HEK293 (cell line): ENCODE results near the gene SS18.
"Not testable (repeated sequence)": the region's sequence is repeated elsewhere in the genome, so short reads cannot be mapped to it uniquely, and the experiment has no call there.

Source experiments
- CTCF ChIA-PET: fragments of 350-600 bp; formaldehyde crosslinking; extraction: SDS; loops from one replicate; lab custom pipeline; 2021; ENCODE audit warnings: antibody characterized with exemption; lab: Yijun Ruan, JAX
- POLR2A ChIA-PET: fragments of 300-600 bp; formaldehyde crosslinking; extraction: SDS; loops from one replicate; lab custom pipeline; 2020; ENCODE audit warnings: antibody characterized with exemption, inconsistent platforms; lab: Yijun Ruan, JAX
- H3K27ac ChIP-seq: fragments of 200-500 bp; sonication (Bioruptor generic); 2 replicates; pipeline ENCODE4 v1.5.1; 2014; ENCODE audit warnings: low read depth, low read length, control low read depth, inconsistent platforms; ENCODE audit errors: extremely low read depth
- H3K36me3 ChIP-seq, 2 experiments: fragments of 200-500 bp in 1 of 2; sonication (Bioruptor generic) in 1 of 2; 1 replicate in 1 of 2; 2 replicates in 1 of 2; pipeline ENCODE4 v1.5.1; 2014 to 2017; ENCODE audit warnings: inconsistent platforms in 2 of 2, low read length in 2 of 2; ENCODE audit not compliant: control insufficient read depth in 2 of 2, insufficient read depth in 1 of 2
- H3K4me1 ChIP-seq: fragments of 200-500 bp; sonication (Bioruptor generic); 2 replicates; pipeline ENCODE4 v1.5.1; 2014; ENCODE audit warnings: mild to moderate bottlenecking, low read length, inconsistent platforms; ENCODE audit not compliant: control insufficient read depth, insufficient read depth
- H3K4me3 ChIP-seq: 2 replicates; pipeline ENCODE4 v1.5.1; 2011; ENCODE audit warnings: low read depth, mild to moderate bottlenecking, control low read depth, low read length, moderate library complexity
- H3K9me3 ChIP-seq: fragments of 200-500 bp; sonication (Bioruptor generic); 2 replicates; pipeline ENCODE4 v1.5.1; 2014; ENCODE audit warnings: low read depth, low read length, inconsistent platforms; ENCODE audit not compliant: control insufficient read depth, insufficient read depth
- FEZF1 ChIP-seq: fragments of 450-650 bp; formaldehyde crosslinking; IDR thresholded peaks from 2 replicates; pipeline ENCODE4 v1.5.1; 2016; ENCODE audit warnings: missing biosample characterization, missing genetic modification characterization
- HOXA7 ChIP-seq: sonication (generic); formaldehyde crosslinking; IDR thresholded peaks from 2 replicates; pipeline ENCODE4 v1.8.1; 2022; ENCODE audit warnings: missing genetic modification reagents, borderline replicate concordance
- HOXC10 ChIP-seq: sonication (generic); formaldehyde crosslinking; IDR thresholded peaks from 2 replicates; pipeline ENCODE4 v1.8.1; 2023; ENCODE audit warnings: mild to moderate bottlenecking, missing genetic modification reagents
- OSR2 ChIP-seq: fragments of 450-650 bp; formaldehyde crosslinking; IDR thresholded peaks from 2 replicates; pipeline ENCODE4 v1.5.1; 2016; ENCODE audit warnings: missing biosample characterization, missing genetic modification characterization
- SP3 ChIP-seq: fragments of 450-650 bp; formaldehyde crosslinking; IDR thresholded peaks from 2 replicates; pipeline ENCODE4 v1.5.1; 2016; ENCODE audit warnings: missing biosample characterization, missing genetic modification characterization
- YY1 ChIP-seq: fragments of 450-650 bp; formaldehyde crosslinking; IDR thresholded peaks from 2 replicates; pipeline ENCODE4 v1.5.1; 2018; ENCODE audit warnings: missing biosample characterization, missing genetic modification characterization
- ZBTB8A ChIP-seq: fragments of 450-650 bp; formaldehyde crosslinking; IDR thresholded peaks from 2 replicates; pipeline ENCODE4 v1.5.1; 2016; ENCODE audit warnings: missing biosample characterization, missing genetic modification characterization
- ZFP37 ChIP-seq: fragments of 450-650 bp; formaldehyde crosslinking; IDR thresholded peaks from 2 replicates; pipeline ENCODE4 v1.5.1; 2016; ENCODE audit warnings: missing biosample characterization, missing genetic modification characterization
- ZNF174 ChIP-seq: fragments of 450-650 bp; formaldehyde crosslinking; IDR thresholded peaks from 2 replicates; pipeline ENCODE4 v1.5.0; 2017; ENCODE audit warnings: missing biosample characterization, mild to moderate bottlenecking, missing genetic modification characterization
- ZNF221 ChIP-seq: fragments of 450-650 bp; formaldehyde crosslinking; IDR thresholded peaks from 2 replicates; pipeline ENCODE4 v1.5.1; 2017; ENCODE audit warnings: missing biosample characterization, missing genetic modification characterization, borderline replicate concordance
- ZNF248 ChIP-seq: fragments of 450-650 bp; formaldehyde crosslinking; IDR thresholded peaks from 2 replicates; pipeline ENCODE4 v1.5.1; 2017; ENCODE audit warnings: missing biosample characterization, missing genetic modification characterization
- ZNF473 ChIP-seq: fragments of 450-650 bp; formaldehyde crosslinking; IDR thresholded peaks from 2 replicates; pipeline ENCODE4 v1.5.1; 2017; ENCODE audit warnings: missing biosample characterization, missing genetic modification characterization
- ZNF529 ChIP-seq: fragments of 450-650 bp; formaldehyde crosslinking; IDR thresholded peaks from 2 replicates; pipeline ENCODE4 v1.5.1; 2017; ENCODE audit warnings: missing genetic modification characterization, missing biosample characterization; ENCODE audit not compliant: insufficient replicate concordance
- ZNF558 ChIP-seq: fragments of 450-650 bp; formaldehyde crosslinking; IDR thresholded peaks from 2 replicates; pipeline ENCODE4 v1.5.1; 2016; ENCODE audit warnings: missing biosample characterization, missing genetic modification characterization
- ZNF626 ChIP-seq: fragments of 450-650 bp; sonication (Bioruptor Pico); formaldehyde crosslinking; IDR thresholded peaks from 2 replicates; pipeline ENCODE4 v1.5.1; 2018; ENCODE audit warnings: missing biosample characterization, missing genetic modification characterization, inconsistent platforms
- TF ChIP-seq, protein P1 (sequence below): fragments of 450-650 bp; formaldehyde crosslinking; IDR thresholded peaks from 2 replicates; pipeline ENCODE4 v1.5.1; 2016; ENCODE audit warnings: missing biosample characterization, missing genetic modification characterization
- TF ChIP-seq, protein P2 (sequence below): fragments of 450-650 bp; formaldehyde crosslinking; IDR thresholded peaks from 2 replicates; pipeline ENCODE4 v1.5.1; 2016; ENCODE audit warnings: missing biosample characterization, missing genetic modification characterization
- TF ChIP-seq, protein P3 (sequence below): fragments of 450-650 bp; formaldehyde crosslinking; IDR thresholded peaks from 2 replicates; pipeline ENCODE4 v1.5.1; 2016; ENCODE audit warnings: missing biosample characterization, missing genetic modification characterization, low read depth
- TF ChIP-seq, protein P4 (sequence below): fragments of 450-650 bp; formaldehyde crosslinking; conservative IDR thresholded peaks from 2 replicates; pipeline ENCODE4 v1.5.1; 2016; ENCODE audit warnings: low read depth, missing biosample characterization, missing genetic modification characterization
- TF ChIP-seq, protein P5 (sequence below): fragments of 450-650 bp; formaldehyde crosslinking; IDR thresholded peaks from 2 replicates; pipeline ENCODE4 v1.5.1; 2016; ENCODE audit warnings: missing biosample characterization, missing genetic modification characterization

Gene SS18

DNA sequence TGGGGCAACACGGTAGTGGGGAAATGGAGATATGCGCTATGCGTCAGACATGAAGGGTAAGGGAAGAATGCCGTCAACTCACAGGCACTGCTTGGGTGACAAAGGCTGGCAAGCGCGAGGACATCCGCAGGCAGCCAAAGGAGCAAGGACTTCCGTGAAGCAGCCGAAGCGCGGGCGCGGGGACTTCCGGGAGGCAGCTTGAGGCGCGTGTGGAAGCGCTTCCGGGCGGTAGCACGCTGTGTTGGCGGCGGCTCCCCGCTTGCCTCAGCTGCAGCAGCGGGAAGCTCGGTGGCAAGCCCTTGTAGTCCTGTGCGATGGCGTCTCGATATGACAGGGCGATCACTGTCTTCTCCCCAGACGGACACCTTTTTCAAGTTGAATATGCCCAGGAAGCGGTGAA, 43.2 kb upstream of the SS18 start, which contains the start of gene PSMA8:
Gene PSMA8, plus strand, starts transcription at position 218 of the 400 bp plus-strand sequence. Its CDS starts 97 bp downstream, at position 315.
- Histone ChIP-seq H3K27ac (no peak within 1 kb of the TSS), H3K36me3 (no peaks in the 10 kb centered on the region), H3K9me3 (no peaks in the 10 kb centered on the region), H3K4me3 (no peak within 1 kb of the TSS), H3K4me1 (no peaks in the 10 kb centered on the region)
- TF ChIP-seq, protein P1, sequence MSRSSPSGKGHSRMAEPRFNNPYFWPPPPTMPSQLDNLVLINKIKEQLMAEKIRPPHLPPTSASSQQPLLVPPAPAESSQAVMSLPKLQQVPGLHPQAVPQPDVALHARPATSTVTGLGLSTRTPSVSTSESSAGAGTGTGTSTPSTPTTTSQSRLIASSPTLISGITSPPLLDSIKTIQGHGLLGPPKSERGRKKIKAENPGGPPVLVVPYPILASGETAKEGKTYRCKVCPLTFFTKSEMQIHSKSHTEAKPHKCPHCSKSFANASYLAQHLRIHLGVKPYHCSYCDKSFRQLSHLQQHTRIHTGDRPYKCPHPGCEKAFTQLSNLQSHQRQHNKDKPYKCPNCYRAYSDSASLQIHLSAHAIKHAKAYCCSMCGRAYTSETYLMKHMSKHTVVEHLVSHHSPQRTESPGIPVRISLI (tag by site-specific recombination): no peak
- no peak for TF ChIP-seq HOXA7 (CRISPR knock-in tag)
- TF ChIP-seq SP3 (tag by site-specific recombination): no peak
- no peak for TF ChIP-seq ZNF174 (tag by site-specific recombination)
- TF ChIP-seq, protein P2, sequence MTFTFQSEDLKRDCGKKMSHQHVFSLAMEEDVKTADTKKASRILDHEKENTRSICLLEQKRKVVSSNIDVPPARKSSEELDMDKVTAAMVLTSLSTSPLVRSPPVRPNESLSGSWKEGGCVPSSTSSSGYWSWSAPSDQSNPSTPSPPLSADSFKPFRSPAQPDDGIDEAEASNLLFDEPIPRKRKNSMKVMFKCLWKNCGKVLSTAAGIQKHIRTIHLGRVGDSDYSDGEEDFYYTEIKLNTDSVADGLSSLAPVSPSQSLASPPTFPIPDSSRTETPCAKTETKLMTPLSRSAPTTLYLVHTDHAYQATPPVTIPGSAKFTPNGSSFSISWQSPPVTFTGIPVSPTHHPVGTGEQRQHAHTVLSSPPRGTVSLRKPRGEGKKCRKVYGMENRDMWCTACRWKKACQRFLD (tag by site-specific recombination): no peak
- no peak for TF ChIP-seq ZNF626
- no peak for TF ChIP-seq ZFP37 (tag by site-specific recombination)
- TF ChIP-seq ZNF529 (tag by site-specific recombination): no peak
- TF ChIP-seq ZNF558 (tag by site-specific recombination): no peak
- no peak for TF ChIP-seq ZNF248 (tag by site-specific recombination)
- TF ChIP-seq, protein P3, sequence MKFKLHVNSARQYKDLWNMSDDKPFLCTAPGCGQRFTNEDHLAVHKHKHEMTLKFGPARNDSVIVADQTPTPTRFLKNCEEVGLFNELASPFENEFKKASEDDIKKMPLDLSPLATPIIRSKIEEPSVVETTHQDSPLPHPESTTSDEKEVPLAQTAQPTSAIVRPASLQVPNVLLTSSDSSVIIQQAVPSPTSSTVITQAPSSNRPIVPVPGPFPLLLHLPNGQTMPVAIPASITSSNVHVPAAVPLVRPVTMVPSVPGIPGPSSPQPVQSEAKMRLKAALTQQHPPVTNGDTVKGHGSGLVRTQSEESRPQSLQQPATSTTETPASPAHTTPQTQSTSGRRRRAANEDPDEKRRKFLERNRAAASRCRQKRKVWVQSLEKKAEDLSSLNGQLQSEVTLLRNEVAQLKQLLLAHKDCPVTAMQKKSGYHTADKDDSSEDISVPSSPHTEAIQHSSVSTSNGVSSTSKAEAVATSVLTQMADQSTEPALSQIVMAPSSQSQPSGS (tag by site-specific recombination): no peak
- no peak for TF ChIP-seq ZBTB8A (tag by site-specific recombination)
- ChIA-PET POLR2A (no interaction called here), CTCF (no interaction called here)

DNA sequence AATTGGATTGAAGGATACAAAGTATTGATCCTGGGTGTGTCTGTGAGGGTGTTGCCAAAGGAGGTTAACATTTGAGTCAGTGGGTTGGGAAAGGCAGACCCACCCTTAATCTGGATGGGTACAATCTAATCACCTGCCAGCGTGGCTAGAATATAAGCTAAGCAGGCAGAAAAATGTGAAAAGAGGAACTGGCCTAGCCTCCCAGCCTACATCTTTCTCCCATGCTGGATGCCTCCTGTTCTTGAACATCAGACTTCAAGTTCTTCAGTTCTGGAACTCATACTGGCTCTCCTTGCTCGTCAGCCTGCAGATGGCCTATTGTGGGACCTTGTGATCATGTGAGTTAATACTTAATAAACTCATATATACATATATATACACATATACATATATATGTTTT, 37.8 kb upstream of the SS18 start:
- not testable (repeated sequence) for H3K27ac ChIP-seq

DNA sequence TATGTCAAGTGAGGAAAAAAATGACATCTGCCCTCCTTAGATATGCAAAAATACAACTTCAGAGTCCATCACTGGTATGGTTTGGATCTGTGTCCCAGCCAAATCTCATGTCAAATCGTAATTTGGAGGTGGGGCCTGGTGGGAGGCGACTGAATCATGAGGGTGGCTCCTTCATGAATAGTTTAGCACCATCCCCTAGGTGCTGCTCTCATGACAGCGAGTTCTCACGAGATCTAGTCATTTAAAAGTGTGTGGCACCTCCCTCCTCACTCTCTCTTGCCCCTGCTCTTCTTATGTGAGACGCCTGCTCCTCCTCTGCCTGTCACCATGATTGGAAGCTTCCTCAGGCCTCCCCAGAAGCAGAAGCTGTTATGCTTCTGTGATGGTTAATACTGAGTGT, 37.4 kb upstream of the SS18 start:
- ChIA-PET CTCF (no interaction called here), POLR2A (no interaction called here)
- no peaks in the 10 kb centered on the region for H3K36me3 ChIP-seq
- H3K4me3 ChIP-seq: no peak overlapping the region
- H3K27ac ChIP-seq: no peak overlapping the region
- H3K4me1 ChIP-seq: no peaks in the 10 kb centered on the region
- H3K9me3 ChIP-seq: no peaks in the 10 kb centered on the region
- TF ChIP-seq OSR2 (tag by site-specific recombination) (no peak), FEZF1 (no peak), ZNF221 (tag by site-specific recombination) (no peak), YY1 (tag by site-specific recombination) (no peak), ZNF473 (tag by site-specific recombination) (no peak), HOXC10 (CRISPR knock-in tag) (no peak)
- TF ChIP-seq, protein P4, sequence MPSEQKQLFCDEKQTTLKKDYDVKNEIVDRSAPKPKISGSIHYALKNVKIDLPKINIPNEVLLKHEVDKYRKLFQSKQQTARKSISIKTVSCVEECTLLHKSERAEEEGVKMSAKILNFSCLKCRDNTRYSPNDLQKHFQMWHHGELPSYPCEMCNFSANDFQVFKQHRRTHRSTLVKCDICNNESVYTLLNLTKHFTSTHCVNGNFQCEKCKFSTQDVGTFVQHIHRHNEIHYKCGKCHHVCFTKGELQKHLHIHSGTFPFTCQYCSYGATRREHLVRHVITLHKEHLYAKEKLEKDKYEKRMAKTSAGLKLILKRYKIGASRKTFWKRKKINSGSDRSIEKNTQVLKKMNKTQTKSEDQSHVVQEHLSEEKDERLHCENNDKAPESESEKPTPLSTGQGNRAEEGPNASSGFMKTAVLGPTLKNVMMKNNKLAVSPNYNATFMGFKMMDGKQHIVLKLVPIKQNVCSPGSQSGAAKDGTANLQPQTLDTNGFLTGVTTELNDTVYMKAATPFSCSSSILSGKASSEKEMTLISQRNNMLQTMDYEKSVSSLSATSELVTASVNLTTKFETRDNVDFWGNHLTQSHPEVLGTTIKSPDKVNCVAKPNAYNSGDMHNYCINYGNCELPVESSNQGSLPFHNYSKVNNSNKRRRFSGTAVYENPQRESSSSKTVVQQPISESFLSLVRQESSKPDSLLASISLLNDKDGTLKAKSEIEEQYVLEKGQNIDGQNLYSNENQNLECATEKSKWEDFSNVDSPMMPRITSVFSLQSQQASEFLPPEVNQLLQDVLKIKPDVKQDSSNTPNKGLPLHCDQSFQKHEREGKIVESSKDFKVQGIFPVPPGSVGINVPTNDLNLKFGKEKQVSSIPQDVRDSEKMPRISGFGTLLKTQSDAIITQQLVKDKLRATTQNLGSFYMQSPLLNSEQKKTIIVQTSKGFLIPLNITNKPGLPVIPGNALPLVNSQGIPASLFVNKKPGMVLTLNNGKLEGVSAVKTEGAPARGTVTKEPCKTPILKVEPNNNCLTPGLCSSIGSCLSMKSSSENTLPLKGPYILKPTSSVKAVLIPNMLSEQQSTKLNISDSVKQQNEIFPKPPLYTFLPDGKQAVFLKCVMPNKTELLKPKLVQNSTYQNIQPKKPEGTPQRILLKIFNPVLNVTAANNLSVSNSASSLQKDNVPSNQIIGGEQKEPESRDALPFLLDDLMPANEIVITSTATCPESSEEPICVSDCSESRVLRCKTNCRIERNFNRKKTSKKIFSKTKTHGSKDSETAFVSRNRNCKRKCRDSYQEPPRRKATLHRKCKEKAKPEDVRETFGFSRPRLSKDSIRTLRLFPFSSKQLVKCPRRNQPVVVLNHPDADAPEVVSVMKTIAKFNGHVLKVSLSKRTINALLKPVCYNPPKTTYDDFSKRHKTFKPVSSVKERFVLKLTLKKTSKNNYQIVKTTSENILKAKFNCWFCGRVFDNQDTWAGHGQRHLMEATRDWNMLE: no peak
- TF ChIP-seq, protein P5, sequence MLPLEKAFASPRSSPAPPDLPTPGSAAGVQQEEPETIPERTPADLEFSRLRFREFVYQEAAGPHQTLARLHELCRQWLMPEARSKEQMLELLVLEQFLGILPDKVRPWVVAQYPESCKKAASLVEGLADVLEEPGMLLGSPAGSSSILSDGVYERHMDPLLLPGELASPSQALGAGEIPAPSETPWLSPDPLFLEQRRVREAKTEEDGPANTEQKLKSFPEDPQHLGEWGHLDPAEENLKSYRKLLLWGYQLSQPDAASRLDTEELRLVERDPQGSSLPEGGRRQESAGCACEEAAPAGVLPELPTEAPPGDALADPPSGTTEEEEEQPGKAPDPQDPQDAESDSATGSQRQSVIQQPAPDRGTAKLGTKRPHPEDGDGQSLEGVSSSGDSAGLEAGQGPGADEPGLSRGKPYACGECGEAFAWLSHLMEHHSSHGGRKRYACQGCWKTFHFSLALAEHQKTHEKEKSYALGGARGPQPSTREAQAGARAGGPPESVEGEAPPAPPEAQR (tag by site-specific recombination): no peak

More for the DNA sequence above, 37.8 kb upstream of the SS18 start:
- CTCF ChIA-PET, H3K36me3 ChIP-seq, H3K4me3 ChIP-seq, POLR2A ChIA-PET, H3K4me1 ChIP-seq, H3K9me3 ChIP-seq: not testable (repeated sequence)
